Esophagus (tissue), 2 donors: Measurements from ENCODE around the gene SLC25A17. TPM values are rescaled to one million over a fixed set of nuclear protein-coding genes. Genes with fewer than 3 reads are reported as not detected.
"Not testable (repeated sequence)": the region's sequence is repeated elsewhere in the genome, so short reads cannot be mapped to it uniquely, and the experiment has no call there.

Experiments
- H3K27ac ChIP-seq, 2 donors: one replicate each; pipeline ENCODE4 v1.5.1; 2013; ENCODE audit warnings: low read depth in 2 of 2, mild to moderate bottlenecking in 2 of 2, inconsistent platforms in 1 of 2, low read length in 1 of 2, moderate library complexity in 1 of 2
- H3K27me3 ChIP-seq, 2 donors: one replicate each; pipeline ENCODE4 v1.6.1; 2013; ENCODE audit warnings: low read length in 2 of 2, control low read depth in 1 of 2, mild to moderate bottlenecking in 1 of 2; ENCODE audit not compliant: insufficient read depth in 2 of 2, control insufficient read depth in 1 of 2
- H3K36me3 ChIP-seq, 2 donors: one replicate each; pipeline ENCODE4 v1.6.1; 2013; ENCODE audit warnings: low read length in 1 of 2; ENCODE audit not compliant: control insufficient read depth in 2 of 2, insufficient read depth in 2 of 2
- H3K4me1 ChIP-seq, 2 donors: one replicate each; pipeline ENCODE4 v1.6.1; 2013; ENCODE audit warnings: low read length in 1 of 2; ENCODE audit not compliant: control insufficient read depth in 2 of 2, insufficient read depth in 2 of 2
- H3K4me3 ChIP-seq, 2 donors: one replicate each; pipeline ENCODE4 v1.5.1; 2013; ENCODE audit warnings: low read length in 2 of 2, mild to moderate bottlenecking in 2 of 2, low read depth in 1 of 2, moderate library complexity in 1 of 2
- H3K9me3 ChIP-seq, 2 donors: one replicate each; pipeline ENCODE4 v1.6.1; 2013; ENCODE audit warnings: mild to moderate bottlenecking in 2 of 2, low read depth in 1 of 2, low read length in 1 of 2, moderate library complexity in 1 of 2; ENCODE audit not compliant: control insufficient read depth in 2 of 2, insufficient read depth in 1 of 2
- WGBS, 2 donors: extraction: QIAGEN DNeasy Blood & Tissue Kit; methylation state at CpG; one replicate each; pipeline ENCODE4 v1.1.7; 2013; 5-methylcytosine and 5-hydroxymethylcytosine counted together
- polyA plus RNA-seq, 2 donors: library from polyadenylated mRNA; stranded (reverse); fragments of 200-250 nt; gene quantifications; one replicate each; pipeline ENCODE4 v1.2.3, GENCODE V29; 2013
- donor health status: healthy with polysubstance abuse.
- donor health status: Bipolar disorder and iron deficiency.

The SLC25A17 gene
- polyA plus RNA-seq, 2 donors = 7.4 to 11.2 TPM

GRCh38 chr22:40768206-40768605 is 50.9 kb downstream of the SLC25A17 start:
- Histone ChIP-seq H3K4me3 (no peak overlapping the region), H3K27me3 (no peaks in the 10 kb centered on the region), H3K27ac (no peak overlapping the region), H3K4me1 (no peaks in the 10 kb centered on the region), H3K9me3 (no peaks in the 10 kb centered on the region), H3K36me3 (peaks cover 4 to 5% of the 10 kb centered on the region in 2 donors)
- 95 to 97% methylated on average over 1 of the region's 1 CpG for WGBS, 2 donors

GRCh38 chr22:40766956-40767355 is 52.2 kb downstream of the SLC25A17 start:
- Histone ChIP-seq H3K4me1 (no peaks in the 10 kb centered on the region), H3K36me3 (peaks cover 4 to 5% of the 10 kb centered on the region in 2 donors), H3K27me3 (no peaks in the 10 kb centered on the region), H3K27ac (no peak overlapping the region), H3K4me3 (no peak overlapping the region), H3K9me3 (no peaks in the 10 kb centered on the region)
- 96 to 98% methylated on average over 2 of the region's 2 CpGs for WGBS, 2 donors

GRCh38 chr22:40764763-40765441 is 54.2 kb downstream of the SLC25A17 start:
- WGBS, 2 donors = 66 to 72% methylated on average over 6 of the region's 6 CpGs
- no peak overlapping the region for H3K27ac ChIP-seq

GRCh38 chr22:40759294-40759840 is 59.8 kb downstream of the SLC25A17 start:
- Histone ChIP-seq H3K4me3 (no peak overlapping the region), H3K9me3 (no peaks in the 10 kb centered on the region), H3K27me3 (no peaks in the 10 kb centered on the region), H3K27ac (peak overlapping the region in 1 of 2 donors; percentile 18), H3K4me1 (no peaks in the 10 kb centered on the region), H3K36me3 (no peaks in the 10 kb centered on the region)
- 81 to 83% methylated on average over 6 of the region's 6 CpGs for WGBS, 2 donors

More at GRCh38 chr22:40764763-40765441, 54.2 kb downstream of the SLC25A17 start:
- no peaks in the 10 kb centered on the region for H3K36me3 ChIP-seq
- no peaks in the 10 kb centered on the region for H3K9me3 ChIP-seq
- H3K27me3 ChIP-seq = no peaks in the 10 kb centered on the region
- no peaks in the 10 kb centered on the region for H3K4me1 ChIP-seq
- H3K4me3 ChIP-seq = no peak overlapping the region

GRCh38 chr22:40758851-40759250 is 60.3 kb downstream of the SLC25A17 start:
- H3K9me3 ChIP-seq, H3K4me1 ChIP-seq, H3K36me3 ChIP-seq, H3K27me3 ChIP-seq, H3K4me3 ChIP-seq: not testable (repeated sequence)
- WGBS, 2 donors = 76 to 83% methylated on average over 13 of the region's 13 CpGs
- H3K27ac ChIP-seq = peak overlapping the region; percentile 71 to 85

- WGBS, 2 donors = 53 to 69% methylated on average over 3 of the region's 3 CpGs
- Histone ChIP-seq H3K36me3 (no peaks in the 10 kb centered on the region), H3K27me3 (no peaks in the 10 kb centered on the region), H3K27ac (peak overlapping the region in 1 of 2 donors; percentile 85), H3K4me3 (no peak overlapping the region), H3K4me1 (peaks cover 0 to under 1% of the 10 kb centered on the region in 2 donors), H3K9me3 (no peaks in the 10 kb centered on the region)
Measured at GRCh38 chr22:40758390-40758789, 60.8 kb downstream of the SLC25A17 start.

- H3K4me1 ChIP-seq = peaks cover 0 to 4% of the 10 kb centered on the region in 2 donors
- peak overlapping the region in 1 of 2 donors; percentile 49 for H3K27ac ChIP-seq
- no peaks in the 10 kb centered on the region for H3K27me3 ChIP-seq
- no peaks in the 10 kb centered on the region for H3K36me3 ChIP-seq
- no peaks in the 10 kb centered on the region for H3K9me3 ChIP-seq
- WGBS, 2 donors = 67 to 73% methylated on average over 3 of the region's 3 CpGs
- no peak overlapping the region for H3K4me3 ChIP-seq
Measured at GRCh38 chr22:40757071-40757470, 62.1 kb downstream of the SLC25A17 start.

- peaks cover 2 to 5% of the 10 kb centered on the region in 2 donors for H3K9me3 ChIP-seq
- WGBS, 2 donors = 67 to 85% methylated on average over 11 of the region's 11 CpGs
- peaks cover 0 to 4% of the 10 kb centered on the region in 2 donors for H3K4me1 ChIP-seq
- no peaks in the 10 kb centered on the region for H3K36me3 ChIP-seq
- no peak overlapping the region for H3K4me3 ChIP-seq
- H3K27ac ChIP-seq = no peak overlapping the region
- no peaks in the 10 kb centered on the region for H3K27me3 ChIP-seq
Measured at GRCh38 chr22:40753114-40753513, 66.0 kb downstream of the SLC25A17 start.

- H3K4me1 ChIP-seq = peaks cover 0 to 4% of the 10 kb centered on the region in 2 donors
- peaks cover 3 to 5% of the 10 kb centered on the region in 2 donors for H3K9me3 ChIP-seq
- H3K27me3 ChIP-seq = no peaks in the 10 kb centered on the region
- H3K27ac ChIP-seq = no peak overlapping the region
- 76 to 81% methylated on average over 3 of the region's 3 CpGs for WGBS, 2 donors
- H3K36me3 ChIP-seq = no peaks in the 10 kb centered on the region
- H3K4me3 ChIP-seq = no peak overlapping the region
Measured at GRCh38 chr22:40751250-40751649, 67.9 kb downstream of the SLC25A17 start.

GRCh38 chr22:40749829-40750228 is 69.3 kb downstream of the SLC25A17 start:
- Histone ChIP-seq H3K4me3 (no peak overlapping the region), H3K36me3 (no peaks in the 10 kb centered on the region), H3K4me1 (peaks cover 0 to 4% of the 10 kb centered on the region in 2 donors), H3K27ac (no peak overlapping the region), H3K9me3 (peaks cover 3 to 5% of the 10 kb centered on the region in 2 donors), H3K27me3 (no peaks in the 10 kb centered on the region)
